Cortex of kidney (tissue), 1 donor: ENCODE measurements around the gene AP1B1.
"Not testable (repeated sequence)": the region's sequence is repeated elsewhere in the genome, so short reads cannot be mapped to it uniquely, and the experiment has no call there.

Experiments used
- DNase-seq: peaks from one replicate; lab custom pipeline; 2025; lab: John Stamatoyannopoulos, UW

AP1B1 gene

GRCh38 chr22:29386708-29387107 is 1.7 kb downstream of the AP1B1 start:
- no peak for DNase-seq

- no peak for DNase-seq
Observed at GRCh38 chr22:29385748-29386147, 2.6 kb downstream of the AP1B1 start.

- no peak for DNase-seq
Observed at GRCh38 chr22:29385151-29385704, 3.1 kb downstream of the AP1B1 start.

GRCh38 chr22:29383740-29384139 is 4.6 kb downstream of the AP1B1 start:
- DNase-seq = no peak

GRCh38 chr22:29382580-29383302 is 5.6 kb downstream of the AP1B1 start:
- DNase-seq = no peak

- DNase-seq = no peak
Observed at GRCh38 chr22:29380856-29381255, 7.5 kb downstream of the AP1B1 start.

GRCh38 chr22:29380032-29380781 is 8.2 kb downstream of the AP1B1 start:
- DNase-seq = no peak

GRCh38 chr22:29379258-29379657 is 9.1 kb downstream of the AP1B1 start:
- DNase-seq = no peak

GRCh38 chr22:29377979-29378378 is 10.4 kb downstream of the AP1B1 start:
- DNase-seq = no peak

GRCh38 chr22:29376705-29377104 is 11.7 kb downstream of the AP1B1 start:
- DNase-seq = not testable (repeated sequence)

- DNase-seq = no peak
Observed at GRCh38 chr22:29375398-29376076, 12.8 kb downstream of the AP1B1 start.

- DNase-seq = not testable (repeated sequence)
Observed at GRCh38 chr22:29374806-29375205, 13.6 kb downstream of the AP1B1 start.

GRCh38 chr22:29374401-29374800 is 14.0 kb downstream of the AP1B1 start:
- no peak for DNase-seq

- DNase-seq = no peak
Observed at GRCh38 chr22:29370537-29370936, 17.8 kb downstream of the AP1B1 start.

- no peak for DNase-seq
Observed at GRCh38 chr22:29369460-29369859, 18.9 kb downstream of the AP1B1 start.

- no peak for DNase-seq
Observed at GRCh38 chr22:29359469-29359868, 28.9 kb downstream of the AP1B1 start.

- not testable (repeated sequence) for DNase-seq
Observed at GRCh38 chr22:29357193-29357890, 31.0 kb downstream of the AP1B1 start.

GRCh38 chr22:29353860-29354259 is 34.5 kb downstream of the AP1B1 start:
- DNase-seq = no peak

GRCh38 chr22:29353286-29353685 is 35.1 kb downstream of the AP1B1 start:
- DNase-seq = no peak

- no peak for DNase-seq
Observed at GRCh38 chr22:29352778-29353177, 35.6 kb downstream of the AP1B1 start.

GRCh38 chr22:29351891-29352290 is 36.5 kb downstream of the AP1B1 start:
- DNase-seq = no peak

GRCh38 chr22:29351042-29351441 is 37.3 kb downstream of the AP1B1 start:
- DNase-seq = no peak
